ENCODE data around the gene ITGB7. TPM values are rescaled to one million over a fixed set of nuclear protein-coding genes. Genes with fewer than 3 reads are reported as not detected.

ITGB7 gene, protein sequence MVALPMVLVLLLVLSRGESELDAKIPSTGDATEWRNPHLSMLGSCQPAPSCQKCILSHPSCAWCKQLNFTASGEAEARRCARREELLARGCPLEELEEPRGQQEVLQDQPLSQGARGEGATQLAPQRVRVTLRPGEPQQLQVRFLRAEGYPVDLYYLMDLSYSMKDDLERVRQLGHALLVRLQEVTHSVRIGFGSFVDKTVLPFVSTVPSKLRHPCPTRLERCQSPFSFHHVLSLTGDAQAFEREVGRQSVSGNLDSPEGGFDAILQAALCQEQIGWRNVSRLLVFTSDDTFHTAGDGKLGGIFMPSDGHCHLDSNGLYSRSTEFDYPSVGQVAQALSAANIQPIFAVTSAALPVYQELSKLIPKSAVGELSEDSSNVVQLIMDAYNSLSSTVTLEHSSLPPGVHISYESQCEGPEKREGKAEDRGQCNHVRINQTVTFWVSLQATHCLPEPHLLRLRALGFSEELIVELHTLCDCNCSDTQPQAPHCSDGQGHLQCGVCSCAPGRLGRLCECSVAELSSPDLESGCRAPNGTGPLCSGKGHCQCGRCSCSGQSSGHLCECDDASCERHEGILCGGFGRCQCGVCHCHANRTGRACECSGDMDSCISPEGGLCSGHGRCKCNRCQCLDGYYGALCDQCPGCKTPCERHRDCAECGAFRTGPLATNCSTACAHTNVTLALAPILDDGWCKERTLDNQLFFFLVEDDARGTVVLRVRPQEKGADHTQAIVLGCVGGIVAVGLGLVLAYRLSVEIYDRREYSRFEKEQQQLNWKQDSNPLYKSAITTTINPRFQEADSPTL
- total RNA-seq (1 to 10 TPM in 8 of 9 donors, under 1 TPM in 1; 0.33 to 7.4 (median 4.0) TPM), polyA plus RNA-seq (1 to 10 TPM in 2 of 3 donors, under 1 TPM in 1; 0.95 to 4.0 (median 3.5) TPM)
- long read RNA-seq, donor 1: 0 reads
- long read RNA-seq, donor 2: 0 reads
- long read RNA-seq, donor 3: 0 reads
- long read RNA-seq, donor 4, partial matches to known transcripts: 3 of 4 reads
- long read RNA-seq, donor 4, other reads (novel, unspliced or antisense): 1 of 4 reads
- long read RNA-seq, donor 5, partial matches to known transcripts: 8 of 11 reads
- long read RNA-seq, donor 5, other reads (novel, unspliced or antisense): 1 of 11 reads
- long read RNA-seq, donor 6: 0 reads
- long read RNA-seq, donor 7: 0 reads
- long read RNA-seq, donor 8: 0 reads
- long read RNA-seq, donor 9: 0 reads
- long read RNA-seq, donor 10: 0 reads

DNA sequence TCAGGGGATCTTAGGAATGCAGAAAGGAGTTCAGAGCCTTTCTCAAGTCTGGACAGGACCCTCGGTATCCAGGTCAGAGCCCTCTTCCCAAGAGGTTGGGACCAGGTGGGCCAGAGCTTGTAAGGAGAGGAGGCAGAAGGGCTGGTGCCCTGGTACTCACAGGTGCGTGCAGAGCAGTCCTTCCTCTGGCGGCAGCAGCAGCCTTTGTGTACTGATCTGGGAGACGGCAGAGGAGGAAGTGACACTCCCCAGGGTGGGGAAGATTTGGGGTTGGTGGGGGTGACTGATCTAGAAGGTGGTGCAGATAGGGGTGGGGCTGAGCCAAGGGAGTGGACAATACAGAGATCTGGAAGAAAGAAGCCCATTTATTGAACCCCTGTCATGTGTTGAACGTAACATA, at the start of gene ITGB7:
Gene ITGB7, minus strand, starts transcription at position 210 of the 400 bp plus-strand sequence. CDS start 6,808 bp downstream, outside the sequence.
- H3K4me1 ChIP-seq (replicated peaks in 1 of 2): peaks cover 0 to 9% of the 10 kb centered on the region in 2 donors
- no peak within 1 kb of the TSS for H3K4me3 ChIP-seq
- H3K36me3 ChIP-seq (replicated peaks in 1 of 2): peaks cover 0 to 15% of the 10 kb centered on the region in 2 donors
- DNase-seq: no peak
- 58 to 68% (median 61%) methylated on average over 5 of the region's 5 CpGs for WGBS, 4 donors
- no peaks in the 10 kb centered on the region for H3K27me3 ChIP-seq
- no peak within 1 kb of the TSS for H3K27ac ChIP-seq
- H3K9me3 ChIP-seq (replicated peaks in 1 of 3): no peaks in the 10 kb centered on the region
- TF ChIP-seq POLR2A (IDR thresholded peaks at IDR 0.05): no peak
- TF ChIP-seq, protein P1, sequence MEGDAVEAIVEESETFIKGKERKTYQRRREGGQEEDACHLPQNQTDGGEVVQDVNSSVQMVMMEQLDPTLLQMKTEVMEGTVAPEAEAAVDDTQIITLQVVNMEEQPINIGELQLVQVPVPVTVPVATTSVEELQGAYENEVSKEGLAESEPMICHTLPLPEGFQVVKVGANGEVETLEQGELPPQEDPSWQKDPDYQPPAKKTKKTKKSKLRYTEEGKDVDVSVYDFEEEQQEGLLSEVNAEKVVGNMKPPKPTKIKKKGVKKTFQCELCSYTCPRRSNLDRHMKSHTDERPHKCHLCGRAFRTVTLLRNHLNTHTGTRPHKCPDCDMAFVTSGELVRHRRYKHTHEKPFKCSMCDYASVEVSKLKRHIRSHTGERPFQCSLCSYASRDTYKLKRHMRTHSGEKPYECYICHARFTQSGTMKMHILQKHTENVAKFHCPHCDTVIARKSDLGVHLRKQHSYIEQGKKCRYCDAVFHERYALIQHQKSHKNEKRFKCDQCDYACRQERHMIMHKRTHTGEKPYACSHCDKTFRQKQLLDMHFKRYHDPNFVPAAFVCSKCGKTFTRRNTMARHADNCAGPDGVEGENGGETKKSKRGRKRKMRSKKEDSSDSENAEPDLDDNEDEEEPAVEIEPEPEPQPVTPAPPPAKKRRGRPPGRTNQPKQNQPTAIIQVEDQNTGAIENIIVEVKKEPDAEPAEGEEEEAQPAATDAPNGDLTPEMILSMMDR (IDR thresholded peaks at IDR 0.05): no peak
- intact Hi-C loops (cut with DNase I): no loop called here

DNA sequence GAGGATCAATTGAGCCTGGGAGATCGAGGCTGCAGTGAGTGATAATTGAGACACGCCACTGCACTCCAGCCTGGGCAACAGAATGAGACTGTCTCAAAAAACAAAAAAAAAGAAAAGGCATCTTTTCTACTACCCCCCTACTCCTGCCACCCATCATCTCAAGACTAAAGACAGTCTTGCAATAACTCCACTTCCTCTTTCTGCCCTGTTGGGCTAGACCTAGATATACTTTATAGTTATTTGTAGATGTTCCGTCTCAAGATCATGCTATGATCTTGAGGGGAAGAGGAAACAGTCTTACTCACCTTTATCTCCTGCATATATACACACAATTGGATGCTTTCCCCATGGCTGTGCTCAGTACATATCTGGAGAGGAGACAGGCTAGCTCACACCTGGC, 48.9 kb upstream of the ITGB7 start:
- intact Hi-C loops (cut with DNase I): no loop called here
- TF ChIP-seq, protein P1 (IDR thresholded peaks at IDR 0.05): no peak
- TF ChIP-seq POLR2A (IDR thresholded peaks at IDR 0.05): no peak

DNA sequence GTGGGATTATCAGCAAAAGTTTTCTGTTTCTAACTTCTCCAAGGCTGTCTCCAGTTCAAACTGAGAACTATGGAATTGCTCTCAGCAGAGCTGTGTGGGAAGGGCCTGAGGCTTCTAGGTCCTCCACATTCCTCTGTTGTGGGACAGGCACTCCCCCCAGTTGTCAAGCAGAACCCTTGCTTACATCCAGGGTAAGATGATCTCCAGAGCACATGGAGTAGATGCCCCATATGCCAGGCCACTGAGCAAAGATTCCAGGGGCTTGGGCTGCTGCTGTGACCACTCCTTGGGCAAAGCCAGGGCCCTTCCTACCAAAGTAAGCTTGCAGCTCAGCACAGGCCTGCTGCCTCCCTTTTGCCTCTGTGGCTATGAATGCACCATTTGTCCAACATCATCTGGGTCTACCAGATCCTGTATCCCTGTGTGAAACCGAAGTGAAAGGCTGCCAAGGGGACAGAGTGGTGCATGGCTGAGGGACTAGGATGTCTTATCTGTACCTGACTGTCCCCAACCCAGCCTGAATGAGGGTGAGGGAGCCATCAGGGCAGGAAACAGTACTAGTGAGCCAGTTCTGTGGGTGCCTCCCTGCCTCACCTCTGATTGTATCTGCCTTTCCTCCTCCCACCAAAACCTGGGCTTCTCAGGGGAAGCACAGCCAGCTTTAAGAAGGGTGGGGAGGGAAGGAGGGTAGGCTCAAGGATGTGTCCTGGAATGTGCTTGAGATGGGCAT, 47.9 kb upstream of the ITGB7 start:
- WGBS, 4 donors: 67 to 87% (median 70%) methylated on average over 1 of the region's 1 CpG
- intact Hi-C loops (cut with DNase I): loop anchor here in 1 of 2 donors (5.0 kb wide), 1 partner anchor 43 kb away; no protein-coding TSS in a partner anchor

More for the DNA sequence above, 48.9 kb upstream of the ITGB7 start:
- H3K4me1 ChIP-seq (replicated peaks in 1 of 2): peaks cover 12 to 17% of the 10 kb centered on the region in 2 donors
- DNase-seq: no peak
- H3K27ac ChIP-seq: no peak overlapping the region
- H3K36me3 ChIP-seq (replicated peaks in 1 of 2): peaks cover 0 to 11% of the 10 kb centered on the region in 2 donors
- H3K27me3 ChIP-seq: no peaks in the 10 kb centered on the region
- no peaks in the 10 kb centered on the region for H3K9me3 ChIP-seq (replicated peaks in 1 of 3)
- no peak overlapping the region for H3K4me3 ChIP-seq
- 77 to 90% (median 84%) methylated on average over 3 of the region's 3 CpGs for WGBS, 4 donors

More for the DNA sequence above, 47.9 kb upstream of the ITGB7 start:
- no peaks in the 10 kb centered on the region for H3K9me3 ChIP-seq (replicated peaks in 1 of 3)
- H3K27me3 ChIP-seq: no peaks in the 10 kb centered on the region
- TF ChIP-seq, protein P1 (IDR thresholded peaks at IDR 0.05): no peak
- no peak for TF ChIP-seq POLR2A (IDR thresholded peaks at IDR 0.05)
- peaks cover 0 to 11% of the 10 kb centered on the region in 2 donors for H3K36me3 ChIP-seq (replicated peaks in 1 of 2)
- no peak for DNase-seq
- no peak overlapping the region for H3K27ac ChIP-seq
- no peak overlapping the region for H3K4me3 ChIP-seq
- peaks cover 20 to 26% of the 10 kb centered on the region in 2 donors for H3K4me1 ChIP-seq (replicated peaks in 1 of 2)

All from adrenal gland (tissue), 19 donors.